GM12801 (cell line): Measurements from ENCODE around the gene PRPF38A.

Experiments used
- TF ChIP-seq, protein P1 (sequence below): IDR thresholded peaks from one replicate; pipeline ENCODE4 v1.5.1; 2011; ENCODE audit warnings: control low read depth; ENCODE audit not compliant: insufficient read length; ENCODE audit errors: extremely low read depth

The PRPF38A gene

DNA sequence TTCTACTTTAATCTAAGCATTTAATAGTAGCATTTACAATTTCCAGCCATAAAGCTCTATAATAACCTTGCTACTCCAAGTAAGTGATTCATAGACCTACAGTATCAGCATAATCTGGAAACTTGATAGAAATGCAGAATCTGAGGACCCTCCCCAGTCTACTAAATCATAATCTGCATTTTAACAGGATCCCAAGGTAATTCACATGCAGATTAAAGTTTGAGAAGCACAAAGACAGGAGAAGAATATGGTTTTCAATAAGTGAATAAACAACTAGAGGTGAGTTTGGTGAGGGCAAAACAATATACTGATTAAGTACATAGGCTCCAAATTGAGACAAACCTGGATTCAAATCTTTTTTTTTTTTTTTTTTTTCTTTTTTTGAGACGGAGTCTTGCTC lies 57.4 kb downstream of the PRPF38A start:
- TF ChIP-seq, protein P1, sequence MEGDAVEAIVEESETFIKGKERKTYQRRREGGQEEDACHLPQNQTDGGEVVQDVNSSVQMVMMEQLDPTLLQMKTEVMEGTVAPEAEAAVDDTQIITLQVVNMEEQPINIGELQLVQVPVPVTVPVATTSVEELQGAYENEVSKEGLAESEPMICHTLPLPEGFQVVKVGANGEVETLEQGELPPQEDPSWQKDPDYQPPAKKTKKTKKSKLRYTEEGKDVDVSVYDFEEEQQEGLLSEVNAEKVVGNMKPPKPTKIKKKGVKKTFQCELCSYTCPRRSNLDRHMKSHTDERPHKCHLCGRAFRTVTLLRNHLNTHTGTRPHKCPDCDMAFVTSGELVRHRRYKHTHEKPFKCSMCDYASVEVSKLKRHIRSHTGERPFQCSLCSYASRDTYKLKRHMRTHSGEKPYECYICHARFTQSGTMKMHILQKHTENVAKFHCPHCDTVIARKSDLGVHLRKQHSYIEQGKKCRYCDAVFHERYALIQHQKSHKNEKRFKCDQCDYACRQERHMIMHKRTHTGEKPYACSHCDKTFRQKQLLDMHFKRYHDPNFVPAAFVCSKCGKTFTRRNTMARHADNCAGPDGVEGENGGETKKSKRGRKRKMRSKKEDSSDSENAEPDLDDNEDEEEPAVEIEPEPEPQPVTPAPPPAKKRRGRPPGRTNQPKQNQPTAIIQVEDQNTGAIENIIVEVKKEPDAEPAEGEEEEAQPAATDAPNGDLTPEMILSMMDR, result no peak

DNA sequence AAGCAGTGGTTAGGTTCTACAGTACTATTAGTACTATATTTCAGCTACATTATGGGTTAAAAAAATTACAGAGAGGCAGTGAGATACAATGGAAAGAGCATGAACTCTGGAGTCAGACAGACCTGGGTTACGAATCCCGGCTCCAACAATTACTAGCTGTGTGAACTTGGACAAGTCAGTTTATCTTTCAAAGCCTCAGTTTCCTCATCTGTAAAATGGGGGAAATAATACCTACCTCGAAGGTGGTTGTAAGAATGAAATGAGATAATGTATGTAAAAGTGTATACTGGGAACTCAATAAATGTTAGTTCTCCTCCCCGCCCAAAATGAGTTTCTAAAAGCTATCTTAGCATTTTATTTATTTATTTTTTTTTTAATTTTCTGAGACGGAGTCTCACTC lies 59.5 kb downstream of the PRPF38A start:
- TF ChIP-seq, protein P1, result no peak

DNA sequence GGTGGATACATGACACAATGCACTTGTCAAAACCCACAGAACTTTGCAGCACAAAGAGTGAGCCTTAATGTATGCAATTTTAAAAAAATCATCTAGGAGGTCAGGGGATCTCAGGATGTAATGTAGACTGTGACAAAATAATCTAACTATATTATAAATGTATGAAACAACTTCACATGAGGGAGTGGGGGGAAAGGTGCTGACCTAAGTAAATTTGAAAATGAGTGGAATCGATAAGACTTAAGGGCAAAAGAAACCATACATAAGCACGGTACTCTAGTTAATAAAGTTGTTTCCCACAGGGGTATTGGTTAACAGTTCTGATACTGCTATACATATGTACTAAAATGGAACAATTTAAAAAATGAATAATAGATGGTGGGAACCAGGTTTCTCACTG lies 64.7 kb downstream of the PRPF38A start:
- TF ChIP-seq, protein P1, result no peak
